ENCODE results near the gene MGST3. TPM values are rescaled to one million over a fixed set of nuclear protein-coding genes. Genes with fewer than 3 reads are reported as not detected.
A peak's percentile ranks its signal among the peaks of the same experiment; 100 is the strongest.

Gene MGST3
- total RNA-seq, 2 donors from 2014 or later = 56.7 to 70.0 TPM

DNA sequence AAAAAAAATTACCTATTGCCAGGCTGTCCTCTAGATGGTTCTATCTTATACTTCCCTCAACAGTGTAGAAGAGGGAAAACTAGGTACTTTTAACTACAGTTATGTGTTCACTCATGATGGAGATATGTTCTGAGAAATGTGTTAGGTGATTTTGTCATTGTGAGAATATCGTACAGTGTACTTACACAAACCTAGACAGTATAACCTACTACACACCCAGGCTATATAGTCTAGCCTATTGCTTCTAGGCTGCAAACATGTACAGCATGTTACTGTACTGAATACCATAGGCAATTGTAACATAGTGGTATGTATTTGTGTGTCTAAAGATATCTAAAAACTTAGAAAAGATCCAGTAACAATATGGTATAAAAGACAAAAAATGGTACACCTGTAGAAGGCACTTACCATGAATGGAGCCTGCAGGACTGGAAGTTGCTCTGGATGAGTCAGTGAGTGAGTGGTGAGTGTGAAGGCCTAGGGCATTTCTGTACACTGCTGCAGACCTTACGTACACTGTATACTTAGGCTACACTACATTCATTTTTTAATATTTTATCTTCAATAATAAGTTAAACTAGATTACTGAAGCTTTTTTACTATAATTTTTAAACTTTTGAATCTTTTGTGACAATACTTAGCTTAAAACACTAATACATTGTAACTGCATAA is 13.2 kb downstream of the MGST3 start:
- no peaks in the 10 kb centered on the region for H3K27me3 ChIP-seq
- intact Hi-C loops (cut with DNase I) = no loop called here
- peaks cover 30% of the 10 kb centered on the region for H3K4me1 ChIP-seq
- no peak overlapping the region for H3K4me3 ChIP-seq
- H3K9me3 ChIP-seq = no peaks in the 10 kb centered on the region
- TF ChIP-seq POLR2A (IDR thresholded peaks at IDR 0.05) (no peak), CTCF (IDR thresholded peaks at IDR 0.05) (no peak)
- ATAC-seq (no peak), DNase-seq (no peak)
- H3K36me3 ChIP-seq (replicated peaks in 1 of 2; ENCODE audit: insufficient read depth in 1 of 2, low read depth in 2 of 2) = no peaks in the 10 kb centered on the region
- 73 to 80% methylated on average over 2 of the region's 2 CpGs for WGBS, 2 donors
- no peak overlapping the region for H3K27ac ChIP-seq

DNA sequence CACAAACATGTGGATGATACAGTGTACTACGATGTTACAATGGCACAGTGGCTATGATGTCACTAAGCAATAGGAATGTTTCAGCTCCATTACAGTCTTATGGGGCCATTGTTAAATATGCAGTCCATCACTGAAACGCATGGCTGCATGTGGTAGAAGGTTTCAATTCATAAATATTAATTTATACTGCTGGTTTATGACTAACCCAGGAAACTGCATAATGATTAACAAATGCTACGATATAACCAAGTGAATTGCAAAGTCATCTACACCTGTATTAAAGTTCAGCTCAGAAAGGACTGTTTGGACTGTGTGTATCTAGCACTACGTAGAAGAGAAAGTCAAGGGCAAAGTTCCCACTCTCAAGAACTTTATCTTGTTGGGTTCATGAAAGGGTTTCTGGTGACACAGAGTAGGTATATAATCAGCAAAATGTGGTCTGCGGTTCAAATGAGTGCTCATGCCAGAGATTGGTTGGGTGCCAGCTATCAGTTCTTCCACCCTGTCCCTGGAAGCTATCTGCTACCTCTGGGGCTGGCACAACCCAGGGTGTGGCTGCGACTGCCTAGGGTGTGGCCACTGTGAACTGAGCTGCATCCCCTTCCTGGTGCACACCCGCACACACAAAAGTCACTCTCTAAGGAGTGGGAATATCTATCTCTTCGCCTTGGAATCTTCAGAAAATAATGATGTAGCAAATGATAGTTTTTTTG is 14.8 kb downstream of the MGST3 start:
- H3K36me3 ChIP-seq (replicated peaks in 1 of 2; ENCODE audit: insufficient read depth in 1 of 2, low read depth in 2 of 2) = no peaks in the 10 kb centered on the region
- WGBS, 2 donors = 18 to 24% methylated on average over 8 of the region's 8 CpGs
- H3K4me1 ChIP-seq = peaks cover 30% of the 10 kb centered on the region
- ATAC-seq = peak; percentile 94
- no peak overlapping the region for H3K4me3 ChIP-seq
- no peaks in the 10 kb centered on the region for H3K9me3 ChIP-seq
- intact Hi-C loops (cut with DNase I) = no loop called here
- H3K27me3 ChIP-seq = no peaks in the 10 kb centered on the region
- peak; percentile 31 to 59 (median 52) for DNase-seq
- no peak for TF ChIP-seq CTCF (IDR thresholded peaks at IDR 0.05)
- TF ChIP-seq POLR2A (IDR thresholded peaks at IDR 0.05) = no peak
- H3K27ac ChIP-seq = peak overlapping the region; percentile 43 to 75 (median 54)

DNA sequence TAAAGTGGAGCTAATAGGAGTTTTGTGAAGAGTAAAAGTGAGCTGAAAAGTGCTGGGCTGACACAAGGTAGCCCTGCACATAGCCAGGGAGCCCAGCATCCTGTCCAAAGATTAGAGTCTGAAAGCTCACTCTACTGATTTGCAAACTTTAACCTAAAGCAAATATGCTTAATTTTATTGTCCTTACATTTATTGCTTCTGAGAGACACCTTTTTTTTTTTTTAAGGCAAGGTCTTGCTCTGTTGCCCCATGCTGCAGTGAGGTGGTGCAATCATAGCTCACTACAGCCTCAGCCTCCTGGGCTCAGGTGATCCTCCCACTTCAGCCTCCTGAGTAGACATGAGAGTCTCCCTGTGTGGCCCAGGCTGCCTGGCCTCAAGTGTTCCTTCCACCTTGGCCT is 16.5 kb downstream of the MGST3 start:
- H3K27ac ChIP-seq = no peak overlapping the region
- H3K4me3 ChIP-seq = no peak overlapping the region
- no peaks in the 10 kb centered on the region for H3K9me3 ChIP-seq
- no peak for DNase-seq
- H3K4me1 ChIP-seq = peaks cover 23% of the 10 kb centered on the region
- no peak for TF ChIP-seq POLR2A (IDR thresholded peaks at IDR 0.05)
- no peak for TF ChIP-seq CTCF (IDR thresholded peaks at IDR 0.05)
- H3K36me3 ChIP-seq (replicated peaks in 1 of 2; ENCODE audit: insufficient read depth in 1 of 2, low read depth in 2 of 2) = no peaks in the 10 kb centered on the region
- intact Hi-C loops (cut with DNase I) = no loop called here
- ATAC-seq = no peak
- no peaks in the 10 kb centered on the region for H3K27me3 ChIP-seq

DNA sequence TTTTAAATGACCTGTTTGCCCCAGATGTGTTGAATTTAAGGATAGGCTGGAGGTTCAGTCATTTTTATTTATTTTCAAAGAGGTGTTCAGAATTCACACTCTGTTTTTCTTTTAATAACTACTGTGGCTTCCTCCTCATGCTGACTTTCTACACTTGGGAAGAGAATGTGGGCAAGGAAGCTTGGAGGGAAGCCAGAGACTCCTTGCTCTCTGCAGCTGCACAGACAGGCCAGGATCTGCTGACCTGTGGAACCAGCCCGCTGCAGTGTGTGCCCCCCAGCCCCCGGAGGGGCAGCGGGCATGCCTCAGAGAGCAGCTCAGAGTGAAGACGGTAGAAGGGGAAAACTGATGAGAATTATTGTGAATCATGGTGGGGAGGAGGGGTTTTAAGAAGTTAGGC is 16.9 kb downstream of the MGST3 start:
- Histone ChIP-seq H3K36me3 (replicated peaks in 1 of 2; ENCODE audit: insufficient read depth in 1 of 2, low read depth in 2 of 2) (no peaks in the 10 kb centered on the region), H3K27ac (no peak overlapping the region), H3K4me3 (no peak overlapping the region), H3K9me3 (no peaks in the 10 kb centered on the region), H3K4me1 (peaks cover 22% of the 10 kb centered on the region), H3K27me3 (no peaks in the 10 kb centered on the region)
- 82 to 88% methylated on average over 4 of the region's 4 CpGs for WGBS, 2 donors
- peak in 2 of 4 donors; percentile 19 to 28 for DNase-seq
- TF ChIP-seq CTCF (IDR thresholded peaks at IDR 0.05) (no peak), POLR2A (IDR thresholded peaks at IDR 0.05) (no peak)
- intact Hi-C loops (cut with DNase I) = no loop called here
- ATAC-seq = no peak

Data from body of pancreas (tissue), 4 donors.